Uterus (tissue), 4 donors: ENCODE measurements around the gene NUTM1. TPM values are rescaled to one million over a fixed set of nuclear protein-coding genes. Genes with fewer than 3 reads are reported as not detected.

ENCODE experiments used
- DNase-seq, 2 donors: peaks; one replicate each; pipeline ENCODE4 v3.0.0-alpha.2; 2019 to 2020
- H3K27ac ChIP-seq, 2 donors: fragments of 200-600 bp; sonication (generic); 1 replicate in 1 of 2; 2 replicates in 1 of 2; pipeline ENCODE4 v1.5.1; 2016 to 2018
- H3K27me3 ChIP-seq, 2 donors: fragments of 200-600 bp; sonication (generic); one replicate each; pipeline ENCODE4 v1.5.1; 2018 to 2019; ENCODE audit warnings: control low read depth in 1 of 2
- H3K36me3 ChIP-seq, 2 donors: fragments of 200-600 bp; sonication (generic); one replicate each; pipeline ENCODE4 v1.5.1; 2019; ENCODE audit warnings: control low read depth in 1 of 2
- H3K4me1 ChIP-seq, 2 donors: fragments of 200-600 bp; sonication (generic); one replicate each; pipeline ENCODE4 v1.5.1; 2018 to 2019; ENCODE audit warnings: control low read depth in 1 of 2
- H3K4me3 ChIP-seq, 2 donors: fragments of 200-600 bp; sonication (generic); 1 replicate in 1 of 2; 2 replicates in 1 of 2; pipeline ENCODE4 v1.5.1; 2018 to 2019; ENCODE audit warnings: mild to moderate bottlenecking in 1 of 2
- H3K9me3 ChIP-seq, 2 donors: fragments of 200-600 bp; sonication (generic); one replicate each; pipeline ENCODE4 v1.5.1; 2019; ENCODE audit warnings: control low read depth in 1 of 2
- POLR2A ChIP-seq, 2 donors: fragments of 450-650 bp; IDR thresholded peaks; one replicate each; pipeline ENCODE4 v1.6.1; 2016; ENCODE audit warnings: antibody characterized with exemption in 2 of 2, mild to moderate bottlenecking in 1 of 2, moderate library complexity in 1 of 2
- intact Hi-C: fragments of 100-400 bp; cut with DNase I; formaldehyde crosslinking; loops from one replicate; pipeline ENCODE4 v1.15.1; 2023; ENCODE audit warnings: low total_unique reads
- total RNA-seq, 4 donors: library from RNA; depleted of rRNA in 3 of 4; stranded (reverse); fragments of >200 nt in 3 of 4; gene quantifications; one replicate each; pipeline versions ENCODE4 v1.1.0 to v1.2.4, GENCODE V29; 2014 to 2023
- TF ChIP-seq, protein P1 (sequence below), 4 experiments: fragments of 200-600 bp in 2 of 4; fragments of 450-650 bp in 2 of 4; sonication (generic) in 2 of 4; IDR thresholded peaks; one replicate each; pipeline ENCODE4 v1.5.1; 2016 to 2019; ENCODE audit warnings: antibody characterized with exemption in 4 of 4, mild to moderate bottlenecking in 2 of 4, moderate library complexity in 1 of 4
- donor health status: DM: yes; HTN: yes; CAD: no.

The NUTM1 gene
- total RNA-seq, 4 donors from 2014 or later = not detected

DNA sequence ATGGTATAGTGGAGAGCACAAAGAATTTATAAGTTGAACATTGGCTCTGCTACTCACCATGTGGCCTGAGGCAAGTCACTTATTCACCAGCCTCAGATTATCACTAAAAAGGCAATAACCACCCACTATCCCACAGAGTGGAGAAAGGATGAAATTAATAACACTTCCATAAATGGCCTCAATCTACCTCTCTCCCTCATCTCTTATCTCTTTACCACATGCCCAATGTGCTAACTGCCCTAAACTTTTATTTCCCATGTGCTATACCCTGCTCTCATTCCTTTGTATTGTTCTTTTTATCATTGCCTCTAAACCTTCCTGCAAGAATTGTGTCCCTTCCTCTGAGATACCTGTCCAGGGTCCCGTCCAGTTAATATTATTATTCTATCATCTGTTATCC is 31.6 kb upstream of the NUTM1 start:
- no peaks in the 10 kb centered on the region for H3K27me3 ChIP-seq
- H3K4me3 ChIP-seq = no peak overlapping the region
- intact Hi-C loops = no loop called here
- no peaks in the 10 kb centered on the region for H3K36me3 ChIP-seq
- peaks cover 0 to 3% of the 10 kb centered on the region in 2 donors for H3K4me1 ChIP-seq
- H3K9me3 ChIP-seq = no peaks in the 10 kb centered on the region
- no peak overlapping the region for H3K27ac ChIP-seq
- TF ChIP-seq, protein P1, sequence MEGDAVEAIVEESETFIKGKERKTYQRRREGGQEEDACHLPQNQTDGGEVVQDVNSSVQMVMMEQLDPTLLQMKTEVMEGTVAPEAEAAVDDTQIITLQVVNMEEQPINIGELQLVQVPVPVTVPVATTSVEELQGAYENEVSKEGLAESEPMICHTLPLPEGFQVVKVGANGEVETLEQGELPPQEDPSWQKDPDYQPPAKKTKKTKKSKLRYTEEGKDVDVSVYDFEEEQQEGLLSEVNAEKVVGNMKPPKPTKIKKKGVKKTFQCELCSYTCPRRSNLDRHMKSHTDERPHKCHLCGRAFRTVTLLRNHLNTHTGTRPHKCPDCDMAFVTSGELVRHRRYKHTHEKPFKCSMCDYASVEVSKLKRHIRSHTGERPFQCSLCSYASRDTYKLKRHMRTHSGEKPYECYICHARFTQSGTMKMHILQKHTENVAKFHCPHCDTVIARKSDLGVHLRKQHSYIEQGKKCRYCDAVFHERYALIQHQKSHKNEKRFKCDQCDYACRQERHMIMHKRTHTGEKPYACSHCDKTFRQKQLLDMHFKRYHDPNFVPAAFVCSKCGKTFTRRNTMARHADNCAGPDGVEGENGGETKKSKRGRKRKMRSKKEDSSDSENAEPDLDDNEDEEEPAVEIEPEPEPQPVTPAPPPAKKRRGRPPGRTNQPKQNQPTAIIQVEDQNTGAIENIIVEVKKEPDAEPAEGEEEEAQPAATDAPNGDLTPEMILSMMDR (IDR thresholded peaks at IDR 0.05) = no peak
- TF ChIP-seq POLR2A (IDR thresholded peaks at IDR 0.05) = no peak
- no peak for DNase-seq

DNA sequence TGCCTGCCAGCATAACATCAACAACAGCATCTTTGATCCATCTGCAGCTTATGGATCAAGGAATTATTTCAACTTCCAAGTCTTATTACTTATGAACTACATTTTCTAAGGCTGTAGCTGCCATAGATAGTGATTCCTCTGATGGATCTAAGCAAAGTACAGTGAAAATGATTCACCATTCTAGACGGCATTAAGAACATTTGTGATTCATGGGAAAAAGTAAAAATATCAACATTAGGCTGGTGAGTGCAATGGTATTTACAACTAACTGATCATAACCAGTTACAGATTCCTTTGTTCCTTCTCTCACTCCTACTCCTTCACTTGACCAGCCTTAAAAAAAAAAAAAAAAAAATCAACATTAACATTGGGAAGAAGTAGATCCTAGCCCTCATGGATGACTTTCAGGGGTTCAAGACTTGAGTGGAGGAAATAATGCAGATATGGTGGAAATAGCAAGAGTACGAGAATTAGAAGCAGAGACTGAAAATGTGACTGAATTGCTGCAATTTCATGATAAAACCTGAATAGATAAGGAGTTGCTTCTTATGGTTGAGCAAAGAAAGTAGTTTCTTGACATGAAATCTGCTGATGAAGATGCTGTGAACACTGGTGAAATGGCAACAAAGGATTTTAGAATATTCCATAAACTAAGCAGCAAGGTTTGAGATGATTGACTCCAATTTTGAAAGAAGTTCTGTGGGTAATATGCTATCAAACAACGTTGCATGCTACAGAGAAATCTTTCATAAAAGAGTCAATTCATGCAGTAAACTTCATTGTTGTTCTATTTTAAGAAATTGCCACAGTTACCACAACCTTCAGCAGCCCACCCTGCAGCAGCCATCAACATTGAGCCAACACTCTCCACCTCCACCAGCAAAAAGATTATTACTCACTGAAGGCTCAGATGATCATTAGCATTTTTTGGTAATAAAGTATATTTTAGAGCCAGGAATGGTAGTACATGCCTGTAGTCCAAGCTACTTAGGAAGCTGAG is 28.3 kb upstream of the NUTM1 start:
- TF ChIP-seq, protein P1 (IDR thresholded peaks at IDR 0.05) = no peak
- no peak for TF ChIP-seq POLR2A (IDR thresholded peaks at IDR 0.05)
- H3K36me3 ChIP-seq = no peaks in the 10 kb centered on the region
- DNase-seq = no peak
- H3K27ac ChIP-seq = no peak overlapping the region
- H3K4me3 ChIP-seq = no peak overlapping the region
- intact Hi-C loops = no loop called here
- peaks cover 0 to 9% of the 10 kb centered on the region in 2 donors for H3K4me1 ChIP-seq
- H3K27me3 ChIP-seq = no peaks in the 10 kb centered on the region
- H3K9me3 ChIP-seq = no peaks in the 10 kb centered on the region

DNA sequence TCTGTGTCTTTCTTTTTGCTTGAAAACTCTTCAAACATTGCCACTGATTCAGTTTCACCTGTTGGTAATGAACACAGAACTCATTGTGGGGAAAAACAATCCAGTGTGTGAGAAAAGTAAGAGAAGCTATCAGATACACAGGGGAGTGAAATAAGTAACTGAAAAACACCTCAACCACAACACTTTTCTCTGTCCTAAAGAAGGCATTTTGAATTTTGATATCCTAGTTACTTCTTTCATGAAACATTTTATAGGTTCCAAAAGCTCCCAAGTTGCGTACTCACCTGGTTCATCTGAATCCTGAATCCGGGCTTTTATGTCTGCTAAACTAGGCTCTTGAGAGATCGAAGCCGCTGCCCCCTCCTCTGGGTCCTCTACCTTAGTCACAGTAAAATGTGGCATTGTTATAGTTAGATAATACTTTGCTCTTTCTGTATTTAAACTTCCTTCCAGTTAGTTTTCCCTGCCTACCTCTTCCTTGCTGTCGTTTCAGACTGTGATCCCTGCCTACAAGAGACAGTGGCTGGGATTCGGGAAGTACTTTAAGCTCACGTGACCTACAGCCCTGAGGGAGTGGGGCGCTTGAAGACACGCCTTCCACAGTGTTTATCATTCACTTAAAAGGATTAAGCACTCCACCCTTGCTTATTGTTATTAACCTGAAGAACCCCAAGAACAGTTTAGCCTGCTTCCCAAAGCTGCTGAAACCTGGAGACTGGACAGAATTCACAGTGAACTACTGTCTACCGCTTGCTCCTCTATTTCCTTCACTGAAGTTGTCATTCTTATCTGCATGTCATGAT is 24.6 kb upstream of the NUTM1 start:
- peak overlapping the region; percentile 41 to 45 for H3K4me3 ChIP-seq
- no peaks in the 10 kb centered on the region for H3K27me3 ChIP-seq
- intact Hi-C loops = no loop called here
- peak; percentile 41 to 69 for DNase-seq
- peaks cover 0 to 9% of the 10 kb centered on the region in 2 donors for H3K4me1 ChIP-seq
- TF ChIP-seq, protein P1 (IDR thresholded peaks at IDR 0.05) = no peak
- peak; percentile 23 to 83 for TF ChIP-seq POLR2A (IDR thresholded peaks at IDR 0.05)
- H3K9me3 ChIP-seq = no peaks in the 10 kb centered on the region
- H3K27ac ChIP-seq = peak overlapping the region; percentile 44 to 78
- H3K36me3 ChIP-seq = no peaks in the 10 kb centered on the region

DNA sequence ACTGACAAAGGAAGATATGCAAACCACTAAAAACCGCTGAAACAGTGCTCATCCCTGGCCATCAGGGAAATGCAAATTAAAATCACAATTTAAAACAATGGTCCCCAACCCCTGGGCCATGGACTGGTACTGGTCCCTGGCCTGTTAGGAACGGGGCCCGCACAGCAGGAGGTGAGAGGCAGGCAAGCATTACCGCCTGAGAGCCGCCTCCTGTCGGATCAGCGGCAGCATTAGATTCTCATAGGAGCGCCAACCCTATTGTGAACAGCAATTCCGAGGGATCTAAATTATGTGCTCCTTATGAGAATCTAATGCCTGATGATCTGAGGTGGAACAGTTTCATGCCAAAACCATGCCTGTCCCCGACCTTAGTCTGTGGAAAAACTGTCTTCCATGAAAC is 19.9 kb upstream of the NUTM1 start:
- TF ChIP-seq POLR2A (IDR thresholded peaks at IDR 0.05) = no peak
- TF ChIP-seq, protein P1 (IDR thresholded peaks at IDR 0.05) = no peak
- no peaks in the 10 kb centered on the region for H3K36me3 ChIP-seq
- H3K4me1 ChIP-seq = no peaks in the 10 kb centered on the region
- intact Hi-C loops = no loop called here
- H3K4me3 ChIP-seq = no peak overlapping the region
- no peaks in the 10 kb centered on the region for H3K27me3 ChIP-seq
- no peak overlapping the region for H3K27ac ChIP-seq
- no peaks in the 10 kb centered on the region for H3K9me3 ChIP-seq
- DNase-seq = no peak
